Lower leg skin (tissue), 3 donors: ENCODE data around the gene METAP1D.

Experiments
- CTCF ChIP-seq, 3 donors: fragments of 450-650 bp; IDR thresholded peaks; one replicate each; pipeline ENCODE4 v1.5.1; 2016; ENCODE audit warnings: antibody characterized with exemption in 3 of 3, mild to moderate bottlenecking in 3 of 3, moderate library complexity in 2 of 3
- POLR2A ChIP-seq, 2 donors: fragments of 450-650 bp; IDR thresholded peaks; one replicate each; pipeline ENCODE4 v1.6.1; 2016 to 2017; ENCODE audit warnings: antibody characterized with exemption in 2 of 2, mild to moderate bottlenecking in 1 of 2, moderate library complexity in 1 of 2

DNA sequence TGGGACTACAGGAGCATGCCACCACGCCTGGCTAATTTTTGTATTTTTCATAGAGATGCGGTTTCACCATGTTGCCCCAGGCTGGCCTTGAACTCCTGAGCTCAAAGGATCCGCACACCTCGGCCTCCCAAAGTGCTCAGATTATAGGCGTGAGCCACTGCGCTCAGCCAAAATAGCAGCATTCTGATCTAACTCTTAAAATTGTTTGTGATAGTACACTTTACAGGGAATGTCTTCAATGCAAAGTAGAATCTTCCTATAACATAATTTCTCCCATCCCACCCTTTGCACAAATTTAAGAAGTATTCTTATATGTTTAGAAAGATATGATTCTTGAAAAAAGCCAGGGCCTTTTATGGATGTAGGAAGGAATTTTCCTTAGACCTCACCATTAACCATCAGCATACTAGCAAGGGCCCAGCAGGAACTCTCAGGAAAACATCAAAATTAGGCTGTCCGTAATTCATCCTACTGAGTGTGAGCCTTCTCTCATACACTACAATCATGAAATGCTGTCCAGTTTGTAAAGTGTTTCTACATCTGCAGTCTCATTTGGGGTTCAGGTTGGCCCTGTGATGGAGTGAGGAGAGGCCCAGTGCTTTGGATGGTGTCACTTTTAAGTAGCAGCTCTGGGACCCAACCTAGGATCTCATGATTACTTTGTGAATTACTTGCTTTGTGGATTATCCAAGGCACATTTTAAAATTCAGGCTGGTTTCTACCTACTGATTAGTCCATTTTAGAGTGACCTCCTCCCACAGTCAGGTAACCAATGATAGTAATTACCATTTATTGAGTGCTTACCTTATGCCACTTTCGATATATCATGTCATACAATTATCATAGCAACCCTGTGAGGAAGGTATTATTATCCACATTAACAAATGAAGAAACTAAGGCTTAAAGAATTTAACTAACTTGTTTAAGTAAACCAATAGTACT, 48.1 kb downstream of the METAP1D start:
- TF ChIP-seq POLR2A (IDR thresholded peaks at IDR 0.05) (no peak), CTCF (IDR thresholded peaks at IDR 0.05) (no peak)
